ENCODE measurements around the gene OR1L6. TPM values are rescaled to one million over a fixed set of nuclear protein-coding genes. Genes with fewer than 3 reads are reported as not detected.

Gene OR1L6, protein sequence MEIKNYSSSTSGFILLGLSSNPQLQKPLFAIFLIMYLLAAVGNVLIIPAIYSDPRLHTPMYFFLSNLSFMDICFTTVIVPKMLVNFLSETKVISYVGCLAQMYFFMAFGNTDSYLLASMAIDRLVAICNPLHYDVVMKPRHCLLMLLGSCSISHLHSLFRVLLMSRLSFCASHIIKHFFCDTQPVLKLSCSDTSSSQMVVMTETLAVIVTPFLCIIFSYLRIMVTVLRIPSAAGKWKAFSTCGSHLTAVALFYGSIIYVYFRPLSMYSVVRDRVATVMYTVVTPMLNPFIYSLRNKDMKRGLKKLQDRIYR
- polyA plus RNA-seq (not detected in 3 replicates), polyA minus RNA-seq (not detected in 3 replicates)
- polyA plus RNA-seq (2011; ENCODE audit: low read depth), result not detected
- not detected in 2 replicates for polyA plus RNA-seq (2011; cell fraction: cytosol; rRNA removed)
- not detected in 2 replicates for polyA plus RNA-seq (2011; cell fraction: nucleus; rRNA removed)
- polyA plus RNA-seq (2012; ENCODE audit: low replicate concordance), result not detected in 2 replicates
- polyA minus RNA-seq (2011; cell fraction: cytosol; rRNA and poly(A)+ RNA removed), result not detected
- polyA minus RNA-seq (2011; cell fraction: nucleus; rRNA and poly(A)+ RNA removed), result not detected in 2 replicates

DNA sequence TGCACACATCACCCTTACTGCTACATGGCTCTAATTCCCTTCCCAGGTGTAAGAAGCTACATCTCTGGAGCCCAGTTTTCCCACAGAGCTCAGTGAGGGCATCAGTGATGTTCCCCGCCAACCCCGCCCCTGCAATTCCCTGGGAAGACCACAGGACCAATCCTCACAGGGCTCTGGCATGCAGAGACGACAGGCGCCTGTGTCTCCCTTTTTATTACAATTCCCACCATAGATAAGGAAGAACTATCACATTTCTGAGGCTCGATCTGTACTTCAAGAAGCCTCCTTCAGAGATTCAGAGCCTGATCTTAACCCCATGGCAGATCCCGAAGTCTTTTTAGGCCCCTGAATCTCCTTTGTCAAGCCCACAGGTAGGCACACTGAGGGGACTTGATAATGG, at the start of gene OR1L6:
TSS of gene OR1L6 (plus strand) at position 301 of the 400 bp plus-strand sequence. CDS start 7,545 bp downstream, outside the sequence.
- dilution Hi-C loops (cut with MboI; ENCODE audit: extremely low pct_ligation_motif_present, low sequenced_read_pairs), result loop anchor here (25.0 kb wide), 1 partner anchor 230 kb away; the partner anchor contains the start of genes OR1J2 and OR1J4
- no peak for DNase-seq (ENCODE audit: low read depth, low spot score)
- no peaks in the 10 kb centered on the region for H3K36me3 ChIP-seq (ENCODE audit: control insufficient read depth in 2 of 2, extremely low read depth in 1 of 2, insufficient read depth in 2 of 2, low read length in 2 of 2)
- H2AFZ ChIP-seq (ENCODE audit: control insufficient read depth, low read length), result no peak within 1 kb of the TSS
- FAIRE-seq, result no peak
- no peaks in the 10 kb centered on the region for H4K20me1 ChIP-seq (ENCODE audit: control insufficient read depth, extremely low read depth, insufficient read depth, low read length)
- TF ChIP-seq, protein P1, sequence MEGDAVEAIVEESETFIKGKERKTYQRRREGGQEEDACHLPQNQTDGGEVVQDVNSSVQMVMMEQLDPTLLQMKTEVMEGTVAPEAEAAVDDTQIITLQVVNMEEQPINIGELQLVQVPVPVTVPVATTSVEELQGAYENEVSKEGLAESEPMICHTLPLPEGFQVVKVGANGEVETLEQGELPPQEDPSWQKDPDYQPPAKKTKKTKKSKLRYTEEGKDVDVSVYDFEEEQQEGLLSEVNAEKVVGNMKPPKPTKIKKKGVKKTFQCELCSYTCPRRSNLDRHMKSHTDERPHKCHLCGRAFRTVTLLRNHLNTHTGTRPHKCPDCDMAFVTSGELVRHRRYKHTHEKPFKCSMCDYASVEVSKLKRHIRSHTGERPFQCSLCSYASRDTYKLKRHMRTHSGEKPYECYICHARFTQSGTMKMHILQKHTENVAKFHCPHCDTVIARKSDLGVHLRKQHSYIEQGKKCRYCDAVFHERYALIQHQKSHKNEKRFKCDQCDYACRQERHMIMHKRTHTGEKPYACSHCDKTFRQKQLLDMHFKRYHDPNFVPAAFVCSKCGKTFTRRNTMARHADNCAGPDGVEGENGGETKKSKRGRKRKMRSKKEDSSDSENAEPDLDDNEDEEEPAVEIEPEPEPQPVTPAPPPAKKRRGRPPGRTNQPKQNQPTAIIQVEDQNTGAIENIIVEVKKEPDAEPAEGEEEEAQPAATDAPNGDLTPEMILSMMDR (optimal IDR thresholded peaks at IDR 0.05 in 1 of 3, IDR thresholded peaks at IDR 0.05 in 1 of 3, conservative IDR thresholded peaks at IDR 0.05 in 1 of 3; ENCODE audit: extremely low read depth in 1 of 3, insufficient read depth in 2 of 3, low read length in 3 of 3), result no peak
- TF ChIP-seq EZH2 (IDR thresholded peaks at IDR 0.05; ENCODE audit: low read length), result no peak
- H3K4me2 ChIP-seq (ENCODE audit: control insufficient read depth, extremely low read depth, insufficient read depth, low read depth, low read length), result no peak within 1 kb of the TSS
- no peaks in the 10 kb centered on the region for H3K4me1 ChIP-seq (ENCODE audit: control insufficient read depth, extremely low read depth, insufficient read depth, low read length)
- no peaks in the 10 kb centered on the region for H3K27me3 ChIP-seq (ENCODE audit: control insufficient read depth, extremely low read depth, insufficient read depth, low read length)
- H3K9me3 ChIP-seq (ENCODE audit: control insufficient read depth, low read depth, low read length), result no peaks in the 10 kb centered on the region
- H3K27ac ChIP-seq (ENCODE audit: control insufficient read depth, insufficient read depth, low read length), result no peak within 1 kb of the TSS
- H3K9ac ChIP-seq (ENCODE audit: control insufficient read depth, extremely low read depth, insufficient read depth, low read length), result no peak within 1 kb of the TSS
- no peaks in the 10 kb centered on the region for H3K79me2 ChIP-seq (ENCODE audit: control insufficient read depth, insufficient read depth, low read length)
- H3K4me3 ChIP-seq (ENCODE audit: control insufficient read depth in 2 of 3, extremely low read depth in 1 of 3, insufficient read depth in 2 of 3, low read depth in 1 of 3, low read length in 3 of 3), result no peak within 1 kb of the TSS
- H3K9me1 ChIP-seq (ENCODE audit: control insufficient read depth, extremely low read depth, insufficient read depth, low read length), result no peaks in the 10 kb centered on the region

DNA sequence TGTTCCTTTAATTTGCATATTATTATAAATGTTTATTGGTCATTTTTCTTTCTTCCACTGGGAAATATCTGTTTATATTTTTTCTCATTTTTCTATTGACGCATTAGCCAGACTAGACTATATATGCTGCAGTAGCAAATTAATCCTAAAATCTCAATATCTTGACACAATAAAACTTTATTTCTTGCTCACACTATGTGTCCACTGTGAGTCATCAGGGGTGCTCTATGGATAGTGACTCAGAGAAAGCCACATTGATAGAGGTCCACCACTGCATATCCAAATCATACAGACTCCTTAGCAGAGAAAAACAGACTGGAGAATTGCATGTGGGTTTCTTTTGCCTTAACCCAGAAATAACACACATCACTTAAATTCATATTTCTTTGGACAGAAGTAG, 46.4 kb upstream of the OR1L6 start:
- DNase-seq (ENCODE audit: low read depth, low spot score) (no peak), FAIRE-seq (no peak)
- Histone ChIP-seq H3K36me3 (ENCODE audit: control insufficient read depth in 2 of 2, extremely low read depth in 1 of 2, insufficient read depth in 2 of 2, low read length in 2 of 2) (no peaks in the 10 kb centered on the region), H4K20me1 (ENCODE audit: control insufficient read depth, extremely low read depth, insufficient read depth, low read length) (no peaks in the 10 kb centered on the region), H3K27me3 (ENCODE audit: control insufficient read depth, extremely low read depth, insufficient read depth, low read length) (no peaks in the 10 kb centered on the region), H3K4me3 (ENCODE audit: control insufficient read depth in 2 of 3, extremely low read depth in 1 of 3, insufficient read depth in 2 of 3, low read depth in 1 of 3, low read length in 3 of 3) (no peak overlapping the region), H2AFZ (ENCODE audit: control insufficient read depth, low read length) (no peak overlapping the region), H3K4me2 (ENCODE audit: control insufficient read depth, extremely low read depth, insufficient read depth, low read depth, low read length) (no peak overlapping the region), H3K27ac (ENCODE audit: control insufficient read depth, insufficient read depth, low read length) (no peak overlapping the region), H3K9me3 (ENCODE audit: control insufficient read depth, low read depth, low read length) (no peaks in the 10 kb centered on the region), H3K4me1 (ENCODE audit: control insufficient read depth, extremely low read depth, insufficient read depth, low read length) (no peaks in the 10 kb centered on the region), H3K79me2 (ENCODE audit: control insufficient read depth, insufficient read depth, low read length) (no peaks in the 10 kb centered on the region), H3K9me1 (ENCODE audit: control insufficient read depth, extremely low read depth, insufficient read depth, low read length) (no peaks in the 10 kb centered on the region), H3K9ac (ENCODE audit: control insufficient read depth, extremely low read depth, insufficient read depth, low read length) (no peak overlapping the region)
- dilution Hi-C loops (cut with MboI; ENCODE audit: extremely low pct_ligation_motif_present, low sequenced_read_pairs), result no loop called here
- no peak for TF ChIP-seq EZH2 (IDR thresholded peaks at IDR 0.05; ENCODE audit: low read length)
- TF ChIP-seq, protein P1 (optimal IDR thresholded peaks at IDR 0.05 in 1 of 3, IDR thresholded peaks at IDR 0.05 in 1 of 3, conservative IDR thresholded peaks at IDR 0.05 in 1 of 3; ENCODE audit: extremely low read depth in 1 of 3, insufficient read depth in 2 of 3, low read length in 3 of 3), result no peak

All from keratinocyte (primary cell).